Measurements from ENCODE around the gene ARPC3. TPM values are rescaled to one million over a fixed set of nuclear protein-coding genes. Genes with fewer than 3 reads are reported as not detected.

ARPC3 gene
- total and polyA plus RNA-seq, 2 of the 4 experiments (the other 2 are of a cell fraction) = 192 to 204 TPM

DNA sequence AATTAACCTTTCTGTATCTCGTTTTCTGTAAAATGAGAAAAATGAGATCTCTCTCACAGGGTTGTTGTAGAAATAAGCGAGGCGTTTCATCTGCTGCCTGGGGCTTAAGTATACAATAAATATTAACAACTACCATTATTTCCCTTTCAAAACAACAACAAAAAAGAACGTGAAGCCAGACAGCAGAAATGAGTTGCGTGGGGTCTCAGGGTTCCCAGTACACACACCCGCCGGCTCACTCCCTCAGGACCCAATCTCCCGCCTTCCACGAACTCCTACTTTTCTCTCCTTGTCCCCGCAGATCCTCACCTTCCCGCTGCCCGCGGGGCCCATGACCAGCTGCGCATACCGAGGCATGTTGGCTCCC is 17.7 kb upstream of the ARPC3 start:
- BruUV-seq (replicated peaks) = no TSS peak
- Histone ChIP-seq H2BK15ac (ENCODE audit: low read depth, low read length) (no peak overlapping the region), H2AK9ac (replicated peaks; ENCODE audit: low read depth, low read length, poor library complexity) (peak overlapping the region; percentile 11), H4K5ac (ENCODE audit: low read depth, low read length) (no peak overlapping the region), H2BK5ac (ENCODE audit: low read depth, low read length, poor library complexity, severe bottlenecking) (no peak overlapping the region), H3K9me3 (ENCODE audit: control insufficient read depth, insufficient read depth, low read length) (no peaks in the 10 kb centered on the region), H3K14ac (replicated peaks; ENCODE audit: low read depth, low read length) (no peak overlapping the region), H4K20me1 (ENCODE audit: insufficient read depth, low read length) (peaks cover 3% of the 10 kb centered on the region), H3K4me1 (ENCODE audit: control insufficient read depth, insufficient read depth, low read length) (peaks cover 3% of the 10 kb centered on the region; the same call in 1 of the 2 replicates), H3K9me1 (ENCODE audit: insufficient read depth, low read length) (no peaks in the 10 kb centered on the region), H3K23ac (ENCODE audit: low read depth, low read length) (peak overlapping the region; percentile 66; the same call in 1 of the 2 replicates), H3K4me2 (ENCODE audit: low read depth, low read length) (peak overlapping the region; percentile 93), H4K8ac (ENCODE audit: low read depth in 2 of 2, low read length in 2 of 2) (peak overlapping the region in 1 of 2 experiments; percentile 74; a peak in 3 of 4 replicates), H3K9ac (ENCODE audit: low read depth, low read length) (peak overlapping the region; percentile 83), H2BK20ac (ENCODE audit: low read depth, low read length) (no peak overlapping the region), H3K27me3 (ENCODE audit: control insufficient read depth, insufficient read depth, low read length) (no peaks in the 10 kb centered on the region), H3K36me3 (ENCODE audit: control insufficient read depth, insufficient read depth, low read length) (peaks cover 6% of the 10 kb centered on the region), H3K4ac (ENCODE audit: low read depth, low read length) (peak overlapping the region; percentile 53; the same call in 1 of the 2 replicates), H3K56ac (ENCODE audit: extremely low read depth, insufficient read depth, low read length) (peak overlapping the region; percentile 20; the same call in 1 of the 2 replicates), H3K27ac (ENCODE audit: insufficient read depth, low read length) (peak overlapping the region; percentile 54), H2BK120ac (ENCODE audit: low read depth, low read length) (no peak overlapping the region), H3K18ac (ENCODE audit: low read depth, low read length) (no peak overlapping the region), H2AK5ac (ENCODE audit: low read depth, low read length) (no peak overlapping the region), H2AFZ (replicated peaks; ENCODE audit: low read length, poor library complexity) (peak overlapping the region; percentile 97), H4K91ac (ENCODE audit: insufficient read depth, low read depth, low read length) (no peak overlapping the region), H3K4me3 (ENCODE audit: insufficient read depth, low read depth, low read length) (peak overlapping the region; percentile 53), H3K79me1 (ENCODE audit: low read depth in 1 of 2, low read length in 2 of 2) (peaks cover 11 to 56% of the 10 kb centered on the region in 2 experiments)
- TF ChIP-seq MAZ (IDR thresholded peaks at IDR 0.05; ENCODE audit: borderline replicate concordance, low read depth, low read length) = no peak
- TF ChIP-seq RCOR1 (IDR thresholded peaks at IDR 0.05; ENCODE audit: insufficient replicate concordance, low read length) = no peak
- peak; percentile 89 for TF ChIP-seq POLR2A (IDR thresholded peaks at IDR 0.05; ENCODE audit: low read depth, low read length)
- no peak for TF ChIP-seq SMC3 (IDR thresholded peaks at IDR 0.05; ENCODE audit: low read depth, low read length)
- DNase-seq = no peak
- intact Hi-C loops (cut with micrococcal nuclease) = loop anchor here (1.0 to 2.0 kb wide), 2 partner anchors 18 to 359 kb away; partner anchors contain the start of gene ARPC3
- in situ Hi-C loops (cut with MboI; ENCODE audit: low sequenced_read_pairs) = no loop called here
- 0% methylated on average over 7 of the region's 15 CpGs; no CpG with 5 or more reads in 1 of the 2 experiments for WGBS, 2 experiments (ENCODE audit: extremely low coverage in 2 of 2, insufficient read length in 1 of 2)
- no peak for ATAC-seq (ENCODE audit: low read depth)
- ChIA-PET CTCF (interaction anchor here (1.1 to 2.7 kb wide), 7 partner anchors 15 to 137 kb away, joined by 4 to 15 read pairs (median 4); partner anchors contain the start of gene ARPC3), POLR2A (ENCODE audit: unreplicated experiment) (interaction anchor here (0.6 to 1.0 kb wide), 3 partner anchors 18 to 1059 kb away, joined by 3 to 4 read pairs (median 4); partner anchors contain the start of gene ARPC3)
- dilution Hi-C loops (cut with HindIII; ENCODE audit: low sequenced_read_pairs, unreplicated experiment) = no loop called here

Data from IMR-90 (cell line).